Stimulated activated CD8-positive, alpha-beta memory T cell treated with anti-CD3 and anti-CD28 coated beads, Interleukin-15, amount 100 ng/mL, for 48 hours (primary cell): ENCODE data around the gene CCDC195.
"Not testable (repeated sequence)": the region's sequence is repeated elsewhere in the genome, so short reads cannot be mapped to it uniquely, and the experiment has no call there.

Experiments used
- DNase-seq, 2 donors: peaks; one replicate each; pipeline ENCODE4 v3.0.0-alpha.2; 2020; ENCODE audit warnings: low read depth in 2 of 2

Gene CCDC195

DNA sequence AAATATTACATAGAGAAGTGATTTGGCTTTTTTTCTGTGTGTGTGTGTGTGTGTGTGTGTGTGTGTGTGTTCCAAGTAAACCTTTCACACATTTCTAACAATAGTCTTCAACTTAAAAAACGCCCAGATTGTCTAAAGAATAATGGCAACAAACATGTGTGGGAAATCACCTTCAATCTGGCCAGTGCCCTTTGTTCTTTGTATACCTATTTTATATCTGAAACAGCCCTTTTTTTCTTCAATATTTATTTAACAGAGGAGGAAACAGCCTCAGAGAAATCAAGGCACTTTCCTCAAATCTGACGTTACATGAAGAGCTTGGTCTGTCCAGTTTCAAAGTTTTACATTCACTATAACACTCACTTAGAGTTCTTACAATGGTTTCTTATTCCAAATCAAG lies 25.3 kb downstream of the CCDC195 start:
- DNase-seq = no peak

- DNase-seq = no peak
Measured at GRCh38 chr2:224689539-224689938, 26.6 kb downstream of the CCDC195 start.

GRCh38 chr2:224688997-224689396 lies 27.2 kb downstream of the CCDC195 start:
- DNase-seq = no peak

- no peak for DNase-seq
Measured at GRCh38 chr2:224687156-224687555, 29.0 kb downstream of the CCDC195 start.

- no peak for DNase-seq
Measured at GRCh38 chr2:224685121-224685520, 31.0 kb downstream of the CCDC195 start.

DNA sequence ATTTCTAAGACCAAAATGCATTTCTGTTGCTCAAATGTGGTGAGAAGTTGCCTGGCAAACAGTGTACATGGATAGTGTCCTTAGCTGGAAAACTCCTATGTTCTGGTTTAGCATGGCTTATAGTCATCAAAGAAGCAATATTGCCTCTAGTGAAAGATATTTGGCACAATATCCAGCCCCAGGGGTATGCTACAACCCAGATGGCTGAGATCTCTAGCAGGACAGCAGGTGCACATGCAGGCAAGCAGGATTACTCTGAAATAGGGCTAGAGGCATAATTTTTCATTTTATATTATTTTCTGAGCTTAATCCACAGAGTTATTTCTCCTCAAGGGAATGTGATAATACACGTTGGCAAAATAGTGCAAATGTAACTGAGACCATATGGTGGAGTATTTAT lies 34.0 kb downstream of the CCDC195 start:
- DNase-seq = no peak

DNA sequence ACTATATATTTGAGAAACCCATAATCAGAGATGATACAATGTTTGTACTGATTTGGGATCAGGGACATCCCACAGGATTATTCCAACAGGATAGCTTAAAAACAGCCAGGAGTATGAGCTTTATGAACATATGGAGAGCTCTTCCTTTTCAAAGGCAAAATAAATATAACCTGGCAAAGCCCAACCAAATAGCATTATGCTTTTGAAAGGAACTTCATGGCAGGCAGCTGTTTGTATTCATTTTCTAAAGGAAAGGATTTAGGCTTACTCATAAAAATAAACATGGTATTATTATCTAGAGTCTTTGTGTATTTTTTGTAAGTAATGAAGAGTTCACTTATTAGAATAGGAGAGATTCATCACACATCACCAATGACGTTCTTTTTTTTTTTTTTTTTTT lies 44.4 kb downstream of the CCDC195 start:
- no peak for DNase-seq

DNA sequence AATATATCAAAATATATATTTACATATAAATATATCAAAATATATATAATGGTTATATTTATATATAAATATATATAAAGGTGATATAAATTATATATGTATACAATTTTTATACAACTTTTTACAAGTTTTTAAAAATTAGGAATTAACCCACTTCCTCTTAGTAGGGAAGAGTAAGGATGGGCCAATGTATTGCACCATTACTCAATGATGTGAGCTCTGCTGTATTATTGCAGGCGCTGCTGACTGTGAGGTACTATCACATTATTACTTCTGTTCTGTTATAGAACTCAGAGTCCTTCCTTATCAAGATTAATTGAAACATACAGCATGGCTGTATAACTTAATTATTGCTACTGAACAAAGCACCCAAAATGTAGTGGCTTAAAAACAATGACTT lies 46.0 kb downstream of the CCDC195 start:
- no peak for DNase-seq

DNA sequence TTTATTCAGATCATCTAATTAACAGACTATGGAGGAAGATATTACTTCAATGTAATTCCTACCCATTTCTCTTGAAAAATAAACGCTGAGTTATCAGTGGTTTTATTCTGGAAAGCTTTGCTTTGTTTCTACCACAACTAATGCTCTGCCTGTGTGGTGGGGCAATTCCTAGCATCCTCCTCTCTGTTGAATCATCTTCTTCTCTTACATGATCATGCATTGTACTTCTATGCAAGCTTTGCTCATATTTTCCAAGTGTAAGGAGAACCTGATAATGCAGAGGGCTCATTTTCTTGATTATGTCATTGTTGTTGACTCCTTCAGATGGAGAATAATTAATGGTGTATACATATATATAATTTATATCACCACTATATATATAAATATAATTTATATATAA lies 46.7 kb downstream of the CCDC195 start:
- DNase-seq = no peak

DNA sequence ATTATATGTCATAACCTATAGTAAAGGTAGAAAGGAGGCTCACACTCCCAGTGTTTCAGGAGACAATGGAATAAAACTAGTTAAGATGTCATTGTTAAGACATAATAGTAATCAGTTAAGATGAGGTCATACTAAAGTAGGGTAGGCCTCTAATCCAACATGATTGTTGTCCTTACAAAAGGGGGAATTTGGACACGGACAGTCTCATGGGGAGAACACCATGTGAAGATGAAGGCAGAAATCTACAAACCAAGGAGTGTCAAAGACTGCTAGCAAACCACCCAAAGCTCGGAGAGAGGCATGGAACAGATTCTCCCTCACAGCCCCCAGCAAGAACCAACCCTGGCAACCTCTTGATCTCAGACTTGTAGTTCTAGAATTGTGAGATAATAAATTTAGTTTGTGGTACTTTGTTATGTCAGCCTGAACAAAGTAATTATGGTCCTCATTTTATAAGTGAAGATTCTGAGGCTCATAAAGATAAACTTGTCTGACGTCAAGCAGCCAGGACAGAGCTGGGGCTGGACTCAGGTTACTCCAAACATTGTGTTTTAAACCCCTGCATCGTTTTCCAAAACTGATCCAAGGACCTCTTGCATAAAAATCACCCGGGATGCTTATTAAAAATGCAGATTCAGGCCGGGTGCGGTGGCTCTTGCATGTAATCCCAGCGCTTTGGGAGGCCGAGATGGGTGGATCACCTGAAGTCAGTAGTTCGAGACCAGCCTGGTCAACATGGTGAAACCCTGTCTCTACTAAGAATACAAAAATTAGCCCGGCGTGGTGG lies 47.8 kb downstream of the CCDC195 start:
- no peak for DNase-seq

- no peak for DNase-seq
Measured at GRCh38 chr2:224666951-224667553, 49.1 kb downstream of the CCDC195 start.

DNA sequence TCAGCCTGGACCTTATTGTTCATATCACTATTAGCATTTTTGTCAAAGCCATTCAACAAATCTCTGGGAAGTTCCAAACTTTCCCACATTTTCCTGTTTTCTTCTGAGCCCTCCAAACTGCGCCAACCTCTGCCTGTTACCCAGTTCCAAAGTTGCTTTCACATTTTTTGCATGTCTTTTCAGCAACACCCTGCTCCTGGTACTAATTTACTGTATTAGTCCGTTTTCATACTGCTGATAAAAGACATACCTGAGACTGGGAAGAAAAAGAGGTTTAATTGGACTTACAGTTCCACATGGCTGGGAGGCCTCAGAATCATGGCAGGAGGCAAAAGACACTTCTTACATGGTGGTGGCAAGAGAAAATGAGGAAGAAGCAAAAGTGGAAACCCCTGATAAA lies 52.8 kb downstream of the CCDC195 start:
- DNase-seq = not testable (repeated sequence)

GRCh38 chr2:224661708-224662107 lies 54.5 kb downstream of the CCDC195 start:
- DNase-seq = not testable (repeated sequence)

DNA sequence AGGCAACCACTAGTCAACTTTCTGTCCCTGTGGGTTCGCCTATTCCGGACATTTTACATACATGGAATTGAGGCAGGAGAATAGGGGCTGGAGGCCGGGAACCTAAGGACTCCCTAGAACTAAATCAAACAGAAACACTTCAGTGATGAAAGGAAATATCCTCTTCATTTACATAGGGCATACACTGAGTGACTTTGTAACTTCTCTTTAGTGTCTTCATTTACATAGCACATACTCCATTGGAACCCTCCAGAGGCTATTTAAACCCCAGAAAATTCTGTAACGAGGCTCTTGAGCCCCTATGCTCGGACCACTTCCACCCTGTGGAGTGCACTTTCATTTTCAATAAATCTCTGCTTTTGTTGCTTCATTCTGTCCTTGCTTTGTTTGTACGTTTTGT lies 56.5 kb downstream of the CCDC195 start:
- no peak for DNase-seq

- DNase-seq = no peak
Measured at GRCh38 chr2:224658780-224659405, 57.3 kb downstream of the CCDC195 start.

GRCh38 chr2:224657349-224657748 lies 58.8 kb downstream of the CCDC195 start:
- no peak for DNase-seq

GRCh38 chr2:224655006-224655537 lies 61.1 kb downstream of the CCDC195 start:
- no peak for DNase-seq
